Stimulated activated CD8-positive, alpha-beta memory T cell treated with anti-CD3 and anti-CD28 coated beads, Interleukin-4, amount 100 ng/mL, for 4 hours (primary cell): ENCODE data around the gene DENND1A.
A peak's percentile ranks its signal among the peaks of the same experiment; 100 is the strongest.

Source experiments
- DNase-seq, 2 donors: peaks; one replicate each; pipeline ENCODE4 v3.0.0-alpha.2; 2020; ENCODE audit warnings: low read depth in 2 of 2, low spot score in 1 of 2

Gene DENND1A

GRCh38 chr9:123349691-123350480, 580.0 kb downstream of the DENND1A start:
- peak; percentile 15 to 42 for DNase-seq

GRCh38 chr9:123349033-123349432, 580.9 kb downstream of the DENND1A start:
- no peak for DNase-seq

GRCh38 chr9:123348317-123348992, 581.5 kb downstream of the DENND1A start:
- no peak for DNase-seq

- DNase-seq, result no peak
These were observed 582.5 kb downstream of the DENND1A start for GRCh38 chr9:123347289-123348060.

GRCh38 chr9:123346826-123347225, 583.1 kb downstream of the DENND1A start:
- no peak for DNase-seq

- no peak for DNase-seq
These were observed 583.9 kb downstream of the DENND1A start for GRCh38 chr9:123346026-123346425.

GRCh38 chr9:123345567-123345955, 584.4 kb downstream of the DENND1A start:
- DNase-seq, result no peak

GRCh38 chr9:123344192-123344949, 585.6 kb downstream of the DENND1A start:
- DNase-seq, result no peak

- DNase-seq, result no peak
These were observed 586.3 kb downstream of the DENND1A start for GRCh38 chr9:123343443-123344191.

- DNase-seq, result no peak
These were observed 587.7 kb downstream of the DENND1A start for GRCh38 chr9:123342247-123342646.

- DNase-seq, result no peak
These were observed 588.1 kb downstream of the DENND1A start for GRCh38 chr9:123341816-123342215.

- no peak for DNase-seq
These were observed 590.0 kb downstream of the DENND1A start for GRCh38 chr9:123339666-123340510.

GRCh38 chr9:123338710-123339665, 590.9 kb downstream of the DENND1A start:
- DNase-seq, result peak; percentile 22 to 51

GRCh38 chr9:123337971-123338370, 592.0 kb downstream of the DENND1A start:
- DNase-seq, result no peak

- no peak for DNase-seq
These were observed 593.0 kb downstream of the DENND1A start for GRCh38 chr9:123336959-123337358.

- DNase-seq, result no peak
These were observed 593.5 kb downstream of the DENND1A start for GRCh38 chr9:123336449-123336848.

- no peak for DNase-seq
These were observed 594.0 kb downstream of the DENND1A start for GRCh38 chr9:123335986-123336329.

GRCh38 chr9:123335193-123335985, 594.5 kb downstream of the DENND1A start:
- DNase-seq, result no peak
